ENCODE results near the gene TALDO1. TPM values are rescaled to one million over a fixed set of nuclear protein-coding genes. Genes with fewer than 3 reads are reported as not detected.

Gene TALDO1
- total RNA-seq, 1 donor from 2014 or later: 123 TPM

- peaks cover 2% of the 10 kb centered on the region for H3K4me1 Mint-ChIP-seq (ENCODE audit: unreplicated experiment)
- DNase-seq (ENCODE audit: low spot score): no peak
- no peaks in the 10 kb centered on the region for H3K9me3 Mint-ChIP-seq (ENCODE audit: unreplicated experiment)
- no peak overlapping the region for H3K27ac Mint-ChIP-seq (ENCODE audit: unreplicated experiment)
- H3K36me3 Mint-ChIP-seq (ENCODE audit: low read depth, unreplicated experiment): no peaks in the 10 kb centered on the region
- no peak overlapping the region for H3K4me3 Mint-ChIP-seq (ENCODE audit: unreplicated experiment)
- H3K27me3 Mint-ChIP-seq (ENCODE audit: unreplicated experiment): peaks cover 14% of the 10 kb centered on the region
- no peak for TF ChIP-seq CTCF (IDR thresholded peaks at IDR 0.05; ENCODE audit: unreplicated experiment)
Observed at GRCh38 chr11:706957-707816, 40.1 kb upstream of the TALDO1 start.

- Mint-ChIP-seq H3K27ac (ENCODE audit: unreplicated experiment) (no peak overlapping the region), H3K4me3 (ENCODE audit: unreplicated experiment) (no peak overlapping the region), H3K27me3 (ENCODE audit: unreplicated experiment) (peaks cover 14% of the 10 kb centered on the region), H3K9me3 (ENCODE audit: unreplicated experiment) (no peaks in the 10 kb centered on the region), H3K4me1 (ENCODE audit: unreplicated experiment) (peaks cover 2% of the 10 kb centered on the region), H3K36me3 (ENCODE audit: low read depth, unreplicated experiment) (no peaks in the 10 kb centered on the region)
- no peak for DNase-seq (ENCODE audit: low spot score)
- no peak for TF ChIP-seq CTCF (IDR thresholded peaks at IDR 0.05; ENCODE audit: unreplicated experiment)
Observed at GRCh38 chr11:707817-708420, 39.3 kb upstream of the TALDO1 start.

- no peak for TF ChIP-seq CTCF (IDR thresholded peaks at IDR 0.05; ENCODE audit: unreplicated experiment)
- peaks cover 2% of the 10 kb centered on the region for H3K4me1 Mint-ChIP-seq (ENCODE audit: unreplicated experiment)
- H3K9me3 Mint-ChIP-seq (ENCODE audit: unreplicated experiment): no peaks in the 10 kb centered on the region
- no peak overlapping the region for H3K4me3 Mint-ChIP-seq (ENCODE audit: unreplicated experiment)
- no peaks in the 10 kb centered on the region for H3K36me3 Mint-ChIP-seq (ENCODE audit: low read depth, unreplicated experiment)
- DNase-seq (ENCODE audit: low spot score): no peak
- peaks cover 14% of the 10 kb centered on the region for H3K27me3 Mint-ChIP-seq (ENCODE audit: unreplicated experiment)
- H3K27ac Mint-ChIP-seq (ENCODE audit: unreplicated experiment): no peak overlapping the region
Observed at GRCh38 chr11:708511-708910, 38.8 kb upstream of the TALDO1 start.

- no peaks in the 10 kb centered on the region for H3K36me3 Mint-ChIP-seq (ENCODE audit: low read depth, unreplicated experiment)
- H3K4me1 Mint-ChIP-seq (ENCODE audit: unreplicated experiment): peaks cover 2% of the 10 kb centered on the region
- no peak overlapping the region for H3K27ac Mint-ChIP-seq (ENCODE audit: unreplicated experiment)
- no peak overlapping the region for H3K4me3 Mint-ChIP-seq (ENCODE audit: unreplicated experiment)
- H3K27me3 Mint-ChIP-seq (ENCODE audit: unreplicated experiment): peaks cover 10% of the 10 kb centered on the region
- no peak for TF ChIP-seq CTCF (IDR thresholded peaks at IDR 0.05; ENCODE audit: unreplicated experiment)
- no peaks in the 10 kb centered on the region for H3K9me3 Mint-ChIP-seq (ENCODE audit: unreplicated experiment)
- DNase-seq (ENCODE audit: low spot score): no peak
Observed at GRCh38 chr11:709109-709997, 37.9 kb upstream of the TALDO1 start.

Data from endothelial cell (in vitro differentiated cells).